Choroid plexus epithelial cell (primary cell): ENCODE data around the gene PKP3.

Source experiments
- DNase-seq: peaks from one replicate; pipeline ENCODE4 v3.0.0-alpha.2; 2010; ENCODE audit warnings: low read depth
- H3K4me3 ChIP-seq: 2 replicates; pipeline ENCODE4 v1.5.1; 2011; ENCODE audit warnings: low read depth, mild to moderate bottlenecking, control low read depth, low read length, moderate library complexity
- TF ChIP-seq, protein P1 (sequence below): conservative IDR thresholded peaks from 2 replicates; pipeline ENCODE4 v1.5.1; 2011; ENCODE audit warnings: low read depth, mild to moderate bottlenecking, control low read depth, inconsistent platforms, low read length, moderate library complexity

The PKP3 gene

DNA sequence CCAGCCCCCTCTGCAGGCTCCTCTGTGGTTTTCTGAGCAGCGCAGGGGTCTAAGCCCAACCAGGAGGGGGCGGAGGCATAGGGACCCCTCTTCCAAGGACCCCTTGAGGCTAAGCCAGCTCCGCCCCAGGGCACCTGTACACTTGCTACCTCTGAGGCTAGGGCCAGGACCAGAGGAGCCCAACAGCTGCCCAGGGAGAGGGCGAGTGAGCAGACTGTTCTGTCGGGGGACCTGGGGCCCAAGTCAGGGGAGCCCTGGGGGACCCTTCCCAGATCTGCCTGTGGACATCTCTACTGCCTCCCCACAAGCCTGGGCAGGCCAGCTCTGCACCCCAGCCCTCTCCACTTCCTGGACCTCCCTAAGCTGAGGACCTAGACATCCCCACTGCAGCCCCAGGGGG lies 23.0 kb upstream of the PKP3 start:
- TF ChIP-seq, protein P1, sequence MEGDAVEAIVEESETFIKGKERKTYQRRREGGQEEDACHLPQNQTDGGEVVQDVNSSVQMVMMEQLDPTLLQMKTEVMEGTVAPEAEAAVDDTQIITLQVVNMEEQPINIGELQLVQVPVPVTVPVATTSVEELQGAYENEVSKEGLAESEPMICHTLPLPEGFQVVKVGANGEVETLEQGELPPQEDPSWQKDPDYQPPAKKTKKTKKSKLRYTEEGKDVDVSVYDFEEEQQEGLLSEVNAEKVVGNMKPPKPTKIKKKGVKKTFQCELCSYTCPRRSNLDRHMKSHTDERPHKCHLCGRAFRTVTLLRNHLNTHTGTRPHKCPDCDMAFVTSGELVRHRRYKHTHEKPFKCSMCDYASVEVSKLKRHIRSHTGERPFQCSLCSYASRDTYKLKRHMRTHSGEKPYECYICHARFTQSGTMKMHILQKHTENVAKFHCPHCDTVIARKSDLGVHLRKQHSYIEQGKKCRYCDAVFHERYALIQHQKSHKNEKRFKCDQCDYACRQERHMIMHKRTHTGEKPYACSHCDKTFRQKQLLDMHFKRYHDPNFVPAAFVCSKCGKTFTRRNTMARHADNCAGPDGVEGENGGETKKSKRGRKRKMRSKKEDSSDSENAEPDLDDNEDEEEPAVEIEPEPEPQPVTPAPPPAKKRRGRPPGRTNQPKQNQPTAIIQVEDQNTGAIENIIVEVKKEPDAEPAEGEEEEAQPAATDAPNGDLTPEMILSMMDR: no peak
- no peak for DNase-seq
- H3K4me3 ChIP-seq: no peak overlapping the region

DNA sequence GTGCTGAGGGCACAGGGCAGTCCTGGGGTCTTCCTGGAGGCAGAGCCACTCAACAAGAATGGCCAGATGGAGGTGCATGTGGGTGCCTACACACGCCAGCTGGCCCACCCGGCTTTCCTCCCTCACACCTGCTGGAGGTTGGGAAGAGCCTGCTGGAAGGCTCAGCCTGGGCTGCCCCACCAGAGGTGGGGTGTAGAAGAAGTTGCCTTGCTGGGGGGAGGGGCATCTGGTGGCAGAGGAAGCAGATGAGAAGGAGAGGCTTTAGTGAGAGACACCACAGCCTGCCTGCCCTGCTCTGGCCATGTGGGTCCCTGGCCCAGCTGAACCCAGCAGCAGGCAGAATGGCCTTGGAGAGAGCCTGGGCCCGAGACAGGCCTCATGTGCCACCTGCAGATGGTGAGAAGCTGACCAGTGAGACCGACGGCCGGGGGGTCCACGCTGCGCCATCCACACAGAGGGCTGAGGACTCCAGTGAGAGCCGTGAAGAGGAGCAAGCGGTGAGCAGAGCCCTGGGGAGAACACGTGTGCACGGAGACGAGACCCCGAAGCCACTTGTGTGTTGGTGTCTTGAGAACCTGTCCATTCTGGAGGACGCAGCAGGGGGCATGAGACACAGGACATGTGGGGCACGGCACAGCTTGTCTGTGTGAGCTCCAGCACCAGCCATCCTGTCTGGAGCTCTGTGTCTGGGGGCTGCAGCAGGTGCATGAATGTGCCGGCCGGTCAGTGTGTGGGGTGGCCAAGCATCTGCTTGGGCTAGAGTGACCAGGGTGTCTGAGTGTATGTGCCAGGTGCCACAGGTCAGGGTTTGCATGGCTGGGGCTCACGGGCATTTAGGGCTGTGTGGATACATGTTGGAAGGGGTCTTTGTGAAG lies 22.1 kb upstream of the PKP3 start:
- H3K4me3 ChIP-seq: no peak overlapping the region
- DNase-seq: no peak
- TF ChIP-seq, protein P1: no peak

DNA sequence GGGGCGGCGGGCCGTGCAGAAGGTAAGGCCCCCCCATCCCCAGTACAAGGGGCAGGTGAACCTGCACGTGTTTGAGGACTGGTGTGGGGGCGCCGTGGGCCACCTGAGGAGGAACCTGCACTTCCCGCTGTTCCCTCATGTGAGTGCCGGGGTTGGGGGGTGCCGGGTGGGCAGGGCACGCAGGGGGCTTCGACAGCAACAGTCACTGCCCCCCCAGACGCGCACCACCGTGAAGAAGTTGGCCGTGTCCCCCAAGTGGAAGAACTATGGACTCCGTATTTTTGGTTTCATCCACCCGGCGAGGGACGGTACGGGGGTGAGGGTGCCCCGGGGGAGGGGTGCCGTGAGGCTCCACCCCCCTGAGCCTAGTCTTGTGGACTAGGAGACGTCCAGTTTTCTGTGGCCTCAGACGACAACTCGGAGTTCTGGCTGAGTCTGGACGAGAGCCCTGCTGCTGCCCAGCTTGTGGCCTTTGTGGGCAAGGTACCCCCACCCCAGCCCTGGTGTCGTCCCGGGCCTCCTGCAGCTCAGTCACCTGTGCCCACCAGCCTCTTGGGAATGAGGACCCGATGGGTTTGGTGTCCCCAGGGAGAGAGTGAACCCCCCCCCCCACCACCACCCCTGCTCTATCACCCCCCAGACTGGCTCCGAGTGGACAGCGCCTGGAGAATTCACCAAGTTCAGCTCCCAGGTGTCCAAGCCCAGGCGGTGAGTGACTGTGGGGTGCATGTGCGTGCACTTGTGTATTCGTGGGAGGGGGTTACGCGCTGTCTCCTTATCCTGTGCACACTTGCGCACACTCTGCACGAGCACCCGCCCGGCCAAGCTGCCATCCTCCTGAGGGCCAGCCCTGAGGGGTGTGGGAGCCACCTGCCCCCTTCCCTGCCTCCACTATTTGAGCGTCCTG lies 20.9 kb upstream of the PKP3 start:
- no peak overlapping the region for H3K4me3 ChIP-seq
- DNase-seq: no peak
- TF ChIP-seq, protein P1: no peak

DNA sequence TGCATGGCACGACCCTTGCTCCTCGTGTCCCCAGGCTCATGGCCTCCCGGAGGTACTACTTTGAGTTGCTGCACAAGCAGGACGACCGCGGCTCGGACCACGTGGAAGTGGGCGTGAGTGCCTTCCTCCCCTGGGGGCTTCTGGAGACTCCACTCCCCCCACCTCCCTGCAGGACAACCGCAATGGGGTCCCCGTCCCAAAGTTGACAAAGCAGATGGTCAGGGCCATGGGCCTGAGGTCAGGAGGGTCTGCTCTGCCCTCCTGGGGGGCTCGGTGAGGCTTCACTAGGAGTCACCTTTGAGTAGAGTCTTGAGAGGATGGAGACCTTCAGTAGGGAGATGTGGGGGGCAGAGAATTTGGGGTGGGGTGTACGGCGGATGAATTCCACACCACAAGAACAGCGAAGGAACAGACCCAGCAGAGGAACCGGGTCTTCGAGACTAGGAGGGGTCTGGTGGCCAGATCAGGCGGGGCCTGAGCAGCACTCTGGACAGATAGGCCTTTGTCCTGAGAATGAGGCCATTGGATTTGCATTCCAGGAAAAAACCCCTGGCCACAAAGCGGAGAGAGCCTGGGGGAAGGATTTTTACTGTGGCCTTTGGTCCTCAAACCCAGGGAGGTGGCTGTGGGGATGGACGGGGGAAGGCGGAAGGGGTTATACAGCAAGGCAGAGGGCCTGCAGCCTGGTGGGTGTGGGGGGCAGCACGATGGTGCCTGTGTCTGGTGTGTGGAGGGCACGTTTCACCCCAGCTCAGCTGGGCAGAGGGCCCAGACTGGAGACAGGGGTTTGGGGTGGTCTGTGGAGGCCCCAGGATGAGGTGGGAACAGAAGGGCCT lies 20.1 kb upstream of the PKP3 start:
- TF ChIP-seq, protein P1: no peak
- H3K4me3 ChIP-seq: no peak overlapping the region
- no peak for DNase-seq

DNA sequence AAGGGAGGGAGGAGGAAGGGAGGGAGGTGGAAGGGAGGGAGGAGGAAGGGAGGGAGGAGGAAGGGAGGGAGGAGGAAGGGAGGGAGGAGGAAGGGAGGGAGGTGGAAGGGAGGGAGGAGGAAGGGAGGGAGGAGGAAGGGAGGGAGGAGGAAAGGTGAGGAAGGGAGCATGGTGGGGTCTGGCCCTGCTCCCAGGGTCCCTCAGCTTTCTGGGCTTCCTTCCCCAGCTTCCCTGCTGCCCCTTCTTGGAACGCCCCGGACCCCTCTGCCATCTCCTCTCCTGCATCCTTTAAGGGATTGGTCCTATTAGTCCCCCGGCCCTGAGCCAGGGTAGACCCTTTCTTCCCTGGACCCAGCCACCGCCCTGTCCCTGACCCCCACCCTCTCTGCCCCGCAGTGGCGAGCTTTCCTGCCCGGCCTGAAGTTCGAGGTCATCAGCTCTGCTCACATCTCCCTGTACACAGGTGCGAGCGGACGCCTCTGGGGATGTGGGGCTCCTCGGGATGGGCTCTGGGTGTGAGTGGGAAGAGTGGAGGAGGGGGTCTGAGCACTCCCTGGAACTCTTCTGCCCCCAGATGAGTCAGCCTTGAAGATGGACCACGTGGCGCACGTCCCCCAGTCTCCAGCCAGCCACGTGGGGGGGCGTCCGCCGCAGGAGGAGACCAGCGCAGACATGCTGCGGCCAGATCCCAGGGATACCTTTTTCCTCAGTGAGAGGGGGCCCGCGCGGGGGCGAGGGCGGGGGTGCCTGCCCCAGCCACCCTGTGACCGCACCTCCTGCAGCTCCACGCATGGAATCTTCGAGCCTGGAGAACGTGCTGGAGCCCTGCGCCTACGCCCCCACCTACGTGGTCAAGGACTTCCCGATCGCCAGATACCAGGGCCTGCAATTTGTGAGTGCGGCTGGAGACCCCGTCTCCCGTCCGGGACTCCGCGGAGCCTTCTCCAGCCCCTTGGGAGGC lies 18.7 kb upstream of the PKP3 start:
- DNase-seq: no peak
- TF ChIP-seq, protein P1: no peak
- no peak overlapping the region for H3K4me3 ChIP-seq
